Measurements from ENCODE around the gene SLC12A2.

Gene SLC12A2

GRCh38 chr5:128154943-128155342 is 71.4 kb downstream of the SLC12A2 start:
- H3K27ac ChIP-seq: no peak overlapping the region
- H3K4me3 ChIP-seq: no peak overlapping the region
- no peak for TF ChIP-seq CTCF (IDR thresholded peaks at IDR 0.05)
- no peak for DNase-seq (ENCODE audit: low spot score)

DNA sequence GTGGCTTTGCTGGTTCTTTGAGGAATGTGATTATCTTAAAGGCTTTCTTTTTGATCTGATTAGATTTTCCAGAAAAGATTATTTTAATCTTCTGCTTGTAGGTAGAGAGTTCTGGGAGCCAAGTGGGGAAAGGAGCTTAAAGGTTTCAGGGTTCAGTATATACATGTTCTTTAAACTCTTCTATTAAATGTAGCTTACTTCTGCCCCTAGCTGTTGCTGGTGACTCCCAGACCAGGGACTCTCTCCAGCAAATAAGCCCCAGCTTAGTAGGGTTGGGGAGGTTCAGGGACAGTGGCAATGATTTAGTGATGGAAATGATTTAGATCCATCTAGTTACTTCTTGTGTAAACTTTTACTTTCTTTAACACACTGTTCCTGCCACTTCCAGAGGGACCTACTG is 72.2 kb downstream of the SLC12A2 start:
- no peak overlapping the region for H3K4me3 ChIP-seq
- no peak for TF ChIP-seq CTCF (IDR thresholded peaks at IDR 0.05)
- no peak for DNase-seq (ENCODE audit: low spot score)
- H3K27ac ChIP-seq: no peak overlapping the region

- no peak for DNase-seq (ENCODE audit: low spot score)
- H3K27ac ChIP-seq: no peak overlapping the region
Observed at GRCh38 chr5:128156521-128156920, 73.0 kb downstream of the SLC12A2 start.

GRCh38 chr5:128158342-128158741 is 74.8 kb downstream of the SLC12A2 start:
- DNase-seq (ENCODE audit: low spot score): no peak
- Histone ChIP-seq H3K27ac (no peak overlapping the region), H3K4me3 (no peak overlapping the region)
- no peak for TF ChIP-seq CTCF (IDR thresholded peaks at IDR 0.05)

More at GRCh38 chr5:128156521-128156920, 73.0 kb downstream of the SLC12A2 start:
- H3K4me3 ChIP-seq: no peak overlapping the region
- no peak for TF ChIP-seq CTCF (IDR thresholded peaks at IDR 0.05)

GRCh38 chr5:128163991-128164390 is 80.4 kb downstream of the SLC12A2 start:
- DNase-seq (ENCODE audit: low spot score): no peak
- Histone ChIP-seq H3K27ac (no peak overlapping the region), H3K4me3 (no peak overlapping the region)
- no peak for TF ChIP-seq CTCF (IDR thresholded peaks at IDR 0.05)

GRCh38 chr5:128169401-128170017 is 85.9 kb downstream of the SLC12A2 start:
- no peak for TF ChIP-seq CTCF (IDR thresholded peaks at IDR 0.05)
- H3K27ac ChIP-seq: no peak overlapping the region
- no peak overlapping the region for H3K4me3 ChIP-seq
- DNase-seq (ENCODE audit: low spot score): no peak

GRCh38 chr5:128172102-128172501 is 88.5 kb downstream of the SLC12A2 start:
- DNase-seq (ENCODE audit: low spot score): no peak
- Histone ChIP-seq H3K27ac (no peak overlapping the region), H3K4me3 (no peak overlapping the region)
- TF ChIP-seq CTCF (IDR thresholded peaks at IDR 0.05): no peak
